HUES48 (cell line): Measurements from ENCODE around the gene SPPL2C.

Experiments
- H3K27ac ChIP-seq: one replicate; pipeline ENCODE4 v1.7.0; 2013; ENCODE audit warnings: low read depth, low read length, inconsistent platforms
- H3K27me3 ChIP-seq: 2 replicates; pipeline ENCODE4 v1.6.1; 2013; ENCODE audit warnings: mild to moderate bottlenecking, low read length; ENCODE audit not compliant: control insufficient read depth, insufficient read depth
- H3K36me3 ChIP-seq: 2 replicates; pipeline ENCODE4 v1.6.1; 2013; ENCODE audit warnings: low read length; ENCODE audit not compliant: control insufficient read depth, insufficient read depth
- H3K4me1 ChIP-seq: 2 replicates; pipeline ENCODE4 v1.6.1; 2013; ENCODE audit warnings: mild to moderate bottlenecking, low read length; ENCODE audit not compliant: control insufficient read depth, insufficient read depth
- H3K4me3 ChIP-seq: 2 replicates; pipeline ENCODE4 v1.5.1; 2013; ENCODE audit warnings: mild to moderate bottlenecking, low read depth, low read length
- H3K9ac ChIP-seq: 2 replicates; pipeline ENCODE4 v1.6.1; 2013; ENCODE audit warnings: mild to moderate bottlenecking, low read depth, low read length, moderate library complexity
- H3K9me3 ChIP-seq: 2 replicates; pipeline ENCODE4 v1.6.1; 2013; ENCODE audit warnings: low read length; ENCODE audit not compliant: control insufficient read depth, insufficient read depth

SPPL2C gene

GRCh38 chr17:45867171-45867570, 22.5 kb downstream of the SPPL2C start:
- Histone ChIP-seq H3K4me3 (no peak overlapping the region), H3K36me3 (no peaks in the 10 kb centered on the region), H3K4me1 (peaks cover 7% of the 10 kb centered on the region; the same call in 1 of the 2 replicates), H3K9ac (no peak overlapping the region), H3K27ac (no peak overlapping the region), H3K27me3 (no peaks in the 10 kb centered on the region), H3K9me3 (no peaks in the 10 kb centered on the region)

- H3K36me3 ChIP-seq: no peaks in the 10 kb centered on the region
- H3K4me1 ChIP-seq: peaks cover 7% of the 10 kb centered on the region; the same call in 1 of the 2 replicates
- no peaks in the 10 kb centered on the region for H3K9me3 ChIP-seq
- no peaks in the 10 kb centered on the region for H3K27me3 ChIP-seq
- H3K27ac ChIP-seq: no peak overlapping the region
- no peak overlapping the region for H3K4me3 ChIP-seq
- no peak overlapping the region for H3K9ac ChIP-seq
These were observed 23.0 kb downstream of the SPPL2C start for GRCh38 chr17:45867702-45868101.

GRCh38 chr17:45868276-45868675, 23.6 kb downstream of the SPPL2C start:
- peaks cover 7% of the 10 kb centered on the region; the same call in 1 of the 2 replicates for H3K4me1 ChIP-seq
- H3K9ac ChIP-seq: no peak overlapping the region
- no peaks in the 10 kb centered on the region for H3K36me3 ChIP-seq
- no peaks in the 10 kb centered on the region for H3K9me3 ChIP-seq
- H3K27ac ChIP-seq: no peak overlapping the region
- H3K4me3 ChIP-seq: no peak overlapping the region
- H3K27me3 ChIP-seq: no peaks in the 10 kb centered on the region

GRCh38 chr17:45869676-45870341, 25.1 kb downstream of the SPPL2C start:
- H3K4me1 ChIP-seq: 0 out of 2 replicates have a peak, but pooled peaks cover 5% of the 10 kb centered on the region
- H3K9me3 ChIP-seq: no peaks in the 10 kb centered on the region
- H3K4me3 ChIP-seq: no peak overlapping the region
- H3K27ac ChIP-seq: no peak overlapping the region
- no peaks in the 10 kb centered on the region for H3K27me3 ChIP-seq
- no peaks in the 10 kb centered on the region for H3K36me3 ChIP-seq
- H3K9ac ChIP-seq: no peak overlapping the region

- H3K4me3 ChIP-seq: no peak overlapping the region
- H3K9ac ChIP-seq: no peak overlapping the region
- H3K27ac ChIP-seq: no peak overlapping the region
- no peaks in the 10 kb centered on the region for H3K36me3 ChIP-seq
- no peaks in the 10 kb centered on the region for H3K27me3 ChIP-seq
- H3K4me1 ChIP-seq: 0 out of 2 replicates have a peak, but pooled peaks cover under 1% of the 10 kb centered on the region
- no peaks in the 10 kb centered on the region for H3K9me3 ChIP-seq
These were observed 25.8 kb downstream of the SPPL2C start for GRCh38 chr17:45870342-45870974.

- Histone ChIP-seq H3K4me1 (no peaks in the 10 kb centered on the region), H3K27ac (no peak overlapping the region), H3K9ac (no peak overlapping the region), H3K4me3 (no peak overlapping the region), H3K27me3 (0 out of 2 replicates have a peak, but pooled peaks cover 3% of the 10 kb centered on the region), H3K36me3 (no peaks in the 10 kb centered on the region), H3K9me3 (no peaks in the 10 kb centered on the region)
These were observed 27.0 kb downstream of the SPPL2C start for GRCh38 chr17:45871718-45872117.

- no peak overlapping the region for H3K27ac ChIP-seq
These were observed 29.0 kb downstream of the SPPL2C start for GRCh38 chr17:45873728-45874127.

GRCh38 chr17:45874151-45874550, 29.5 kb downstream of the SPPL2C start:
- Histone ChIP-seq H3K4me1 (no peaks in the 10 kb centered on the region), H3K27me3 (0 out of 2 replicates have a peak, but pooled peaks cover 5% of the 10 kb centered on the region), H3K4me3 (no peak overlapping the region), H3K9ac (no peak overlapping the region), H3K36me3 (no peaks in the 10 kb centered on the region), H3K9me3 (no peaks in the 10 kb centered on the region), H3K27ac (no peak overlapping the region)

More at GRCh38 chr17:45873728-45874127, 29.0 kb downstream of the SPPL2C start:
- Histone ChIP-seq H3K36me3 (no peaks in the 10 kb centered on the region), H3K9ac (no peak overlapping the region), H3K9me3 (no peaks in the 10 kb centered on the region), H3K4me3 (no peak overlapping the region), H3K4me1 (no peaks in the 10 kb centered on the region), H3K27me3 (0 out of 2 replicates have a peak, but pooled peaks cover 5% of the 10 kb centered on the region)

GRCh38 chr17:45876539-45876938, 31.9 kb downstream of the SPPL2C start:
- Histone ChIP-seq H3K27ac (no peak overlapping the region), H3K36me3 (no peaks in the 10 kb centered on the region), H3K27me3 (0 out of 2 replicates have a peak, but pooled peaks cover 5% of the 10 kb centered on the region), H3K4me1 (no peaks in the 10 kb centered on the region), H3K9ac (no peak overlapping the region), H3K4me3 (no peak overlapping the region), H3K9me3 (no peaks in the 10 kb centered on the region)

GRCh38 chr17:45877467-45877866, 32.8 kb downstream of the SPPL2C start:
- H3K27ac ChIP-seq: no peak overlapping the region
- no peaks in the 10 kb centered on the region for H3K36me3 ChIP-seq
- no peaks in the 10 kb centered on the region for H3K9me3 ChIP-seq
- H3K27me3 ChIP-seq: 0 out of 2 replicates have a peak, but pooled peaks cover 5% of the 10 kb centered on the region
- no peaks in the 10 kb centered on the region for H3K4me1 ChIP-seq
- no peak overlapping the region for H3K4me3 ChIP-seq
- H3K9ac ChIP-seq: no peak overlapping the region

- Histone ChIP-seq H3K36me3 (no peaks in the 10 kb centered on the region), H3K9me3 (no peaks in the 10 kb centered on the region), H3K4me3 (no peak overlapping the region), H3K27ac (no peak overlapping the region), H3K4me1 (no peaks in the 10 kb centered on the region), H3K27me3 (no peaks in the 10 kb centered on the region), H3K9ac (no peak overlapping the region)
These were observed 38.4 kb downstream of the SPPL2C start for GRCh38 chr17:45883063-45883462.
